Prostate gland (tissue), 2 donors: ENCODE results near the gene ANXA1.

Experiments
- CTCF ChIP-seq, 4 experiments: fragments of 200-600 bp in 2 of 4; fragments of 450-650 bp in 2 of 4; sonication (generic) in 2 of 4; IDR thresholded peaks; 1 replicate in 3 of 4; 2 replicates in 1 of 4; pipeline ENCODE4 v1.5.1; 2016 to 2019; ENCODE audit warnings: antibody characterized with exemption in 4 of 4, mild to moderate bottlenecking in 2 of 4, moderate library complexity in 2 of 4
- POLR2A ChIP-seq: fragments of 450-650 bp; IDR thresholded peaks from one replicate; pipeline ENCODE4 v1.6.1; 2016; ENCODE audit warnings: antibody characterized with exemption, mild to moderate bottlenecking

GRCh38 chr9:73152543-73152844 is 829 bp downstream of the ANXA1 start:
- TF ChIP-seq CTCF (IDR thresholded peaks at IDR 0.05) (no peak), POLR2A (no peak)
